ENCODE results near the gene TMEM45B. TPM values are rescaled to one million over a fixed set of nuclear protein-coding genes. Genes with fewer than 3 reads are reported as not detected.

The TMEM45B gene
- total RNA-seq, 1 donor from 2014 or later = not detected

- intact Hi-C loops (cut with micrococcal nuclease) = no loop called here
Measured at GRCh38 chr11:129895126-129896041, 79.7 kb downstream of the TMEM45B start, which contains the start of gene NFRKB. Gene NFRKB, minus strand, starts transcription at chr11:129895578. Its CDS starts 2,729 bp downstream, at chr11:129892849.

GRCh38 chr11:129896062-129896461 is 80.4 kb downstream of the TMEM45B start:
- H3K27ac ChIP-seq (replicated peaks) = peak overlapping the region; percentile 79
- H3K36me3 ChIP-seq = peaks cover 22% of the 10 kb centered on the region
- peak overlapping the region; percentile 92 for H3K4me3 ChIP-seq
- no peaks in the 10 kb centered on the region for H3K9me3 ChIP-seq (replicated peaks)
- intact Hi-C loops (cut with micrococcal nuclease) = no loop called here
- no peak for DNase-seq
- no peaks in the 10 kb centered on the region for H3K27me3 ChIP-seq (ENCODE audit: low read depth)
- no peak for TF ChIP-seq CTCF (IDR thresholded peaks at IDR 0.05; ENCODE audit: borderline replicate concordance)
- peaks cover 23% of the 10 kb centered on the region for H3K4me1 ChIP-seq

More at GRCh38 chr11:129895126-129896041, 79.7 kb downstream of the TMEM45B start, which contains the start of gene NFRKB:
- peak; percentile 89 for DNase-seq
- Histone ChIP-seq H3K4me3 (peak within 1 kb of the TSS; percentile 92), H3K27ac (replicated peaks) (peak within 1 kb of the TSS; percentile 79), H3K4me1 (peaks cover 23% of the 10 kb centered on the region), H3K36me3 (peaks cover 25% of the 10 kb centered on the region), H3K9me3 (replicated peaks) (no peaks in the 10 kb centered on the region), H3K27me3 (ENCODE audit: low read depth) (no peaks in the 10 kb centered on the region)
- no peak for TF ChIP-seq CTCF (IDR thresholded peaks at IDR 0.05; ENCODE audit: borderline replicate concordance)

GRCh38 chr11:129905402-129905801 is 89.8 kb downstream of the TMEM45B start:
- H3K9me3 ChIP-seq (replicated peaks) = no peaks in the 10 kb centered on the region
- no peaks in the 10 kb centered on the region for H3K4me1 ChIP-seq
- H3K27me3 ChIP-seq (ENCODE audit: low read depth) = no peaks in the 10 kb centered on the region
- peaks cover 70% of the 10 kb centered on the region for H3K36me3 ChIP-seq
- no peak for TF ChIP-seq CTCF (IDR thresholded peaks at IDR 0.05; ENCODE audit: borderline replicate concordance)
- DNase-seq = no peak
- no peak overlapping the region for H3K4me3 ChIP-seq
- no peak overlapping the region for H3K27ac ChIP-seq (replicated peaks)
- intact Hi-C loops (cut with micrococcal nuclease) = no loop called here

Other genes starting within 250 kb of the TMEM45B start
- gene NFRKB, start 79.7 kb downstream of the TMEM45B start, total RNA-seq = 11.8 TPM
- 5.4 TPM for gene PRDM10, start 187.0 kb downstream of the TMEM45B start, total RNA-seq